Measurements from ENCODE around the gene BCDIN3D. TPM values are rescaled to one million over a fixed set of nuclear protein-coding genes. Genes with fewer than 3 reads are reported as not detected.
"Not testable (repeated sequence)": the region's sequence is repeated elsewhere in the genome, so short reads cannot be mapped to it uniquely, and the experiment has no call there.

Gene BCDIN3D
- total RNA-seq, 2 donors from 2014 or later, result 2.9 to 4.0 TPM

- ATAC-seq, result peak in 1 of 2 donors; percentile 12
These were observed 24.1 kb upstream of the BCDIN3D start for GRCh38 chr12:49866859-49867569.

GRCh38 chr12:49865782-49866135, 22.9 kb upstream of the BCDIN3D start:
- ATAC-seq, result no peak
- no peak for DNase-seq
- intact Hi-C loops (cut with DNase I), result loop anchor here in 1 of 2 donors (2.0 to 5.0 kb wide), 3 partner anchors 82 to 202 kb away; no protein-coding TSS in a partner anchor

More at GRCh38 chr12:49866859-49867569, 24.1 kb upstream of the BCDIN3D start:
- intact Hi-C loops (cut with DNase I), result loop anchor here in 1 of 2 donors (2.0 to 5.0 kb wide), 3 partner anchors 80 to 200 kb away; no protein-coding TSS in a partner anchor
- peak; percentile 78 for DNase-seq

GRCh38 chr12:49865109-49865781, 22.3 kb upstream of the BCDIN3D start:
- intact Hi-C loops (cut with DNase I), result loop anchor here in 1 of 2 donors (5.0 kb wide), 2 partner anchors 82 to 202 kb away; no protein-coding TSS in a partner anchor
- no peak for DNase-seq
- no peak for ATAC-seq

GRCh38 chr12:49864798-49865090, 21.8 kb upstream of the BCDIN3D start:
- intact Hi-C loops (cut with DNase I), result loop anchor here in 1 of 2 donors (5.0 kb wide), 2 partner anchors 83 to 203 kb away; no protein-coding TSS in a partner anchor
- ATAC-seq (no peak), DNase-seq (no peak)

- intact Hi-C loops (cut with DNase I), result no loop called here
- DNase-seq (no peak), ATAC-seq (no peak)
These were observed 21.3 kb upstream of the BCDIN3D start for GRCh38 chr12:49863946-49864797.

- intact Hi-C loops (cut with DNase I); ATAC-seq; DNase-seq: not testable (repeated sequence)
These were observed 18.0 kb upstream of the BCDIN3D start for GRCh38 chr12:49860921-49861320.

GRCh38 chr12:49855890-49856289, 13.0 kb upstream of the BCDIN3D start:
- DNase-seq; intact Hi-C loops (cut with DNase I); ATAC-seq: not testable (repeated sequence)

- no peak for DNase-seq
These were observed 12.1 kb upstream of the BCDIN3D start for GRCh38 chr12:49854976-49855375.

GRCh38 chr12:49853671-49854070, 10.8 kb upstream of the BCDIN3D start:
- DNase-seq (no peak), ATAC-seq (no peak)
- intact Hi-C loops (cut with DNase I), result no loop called here

More at GRCh38 chr12:49854976-49855375, 12.1 kb upstream of the BCDIN3D start:
- ATAC-seq, result no peak
- intact Hi-C loops (cut with DNase I), result no loop called here

GRCh38 chr12:49847161-49847560, 4.3 kb upstream of the BCDIN3D start:
- ATAC-seq (no peak), DNase-seq (no peak)
- intact Hi-C loops (cut with DNase I), result no loop called here

- intact Hi-C loops (cut with DNase I), result no loop called here
- ATAC-seq, result no peak
- no peak for DNase-seq
These were observed 3.1 kb upstream of the BCDIN3D start for GRCh38 chr12:49846032-49846431.

GRCh38 chr12:49843876-49844437, 1.1 kb upstream of the BCDIN3D start:
- DNase-seq (no peak), ATAC-seq (no peak)
- intact Hi-C loops (cut with DNase I), result no loop called here

GRCh38 chr12:49843411-49843810, 505 bp upstream of the BCDIN3D start:
- ATAC-seq (no peak), DNase-seq (no peak)
- intact Hi-C loops (cut with DNase I), result no loop called here

GRCh38 chr12:49838973-49839633, 3.8 kb downstream of the BCDIN3D start:
- intact Hi-C loops (cut with DNase I), result loop anchor here (1.0 to 5.0 kb wide), 2 partner anchors 62 to 63 kb away; no protein-coding TSS in a partner anchor
- ATAC-seq (no peak), DNase-seq (no peak)

GRCh38 chr12:49832836-49833421, 10.0 kb downstream of the BCDIN3D start:
- no peak for ATAC-seq
- intact Hi-C loops (cut with DNase I), result no loop called here
- no peak for DNase-seq

GRCh38 chr12:49831717-49832116, 11.2 kb downstream of the BCDIN3D start:
- DNase-seq (no peak), ATAC-seq (no peak)
- intact Hi-C loops (cut with DNase I), result no loop called here

- ATAC-seq, result peak; percentile 97
These were observed 14.5 kb downstream of the BCDIN3D start, which contains the start of gene NCKAP5L for GRCh38 chr12:49828133-49829091. TSS of gene NCKAP5L (minus strand) at chr12:49828413. CDS start at chr12:49804044, 24,369 bp downstream.

More at GRCh38 chr12:49828133-49829091, 14.5 kb downstream of the BCDIN3D start, which contains the start of gene NCKAP5L:
- peak; percentile 99 for DNase-seq
- intact Hi-C loops (cut with DNase I), result no loop called here
